NCI-H1694 treated with DMSO at 0.1 percent for 48 hours (cell line): ENCODE measurements around the gene NFAM1.
A peak's percentile ranks its signal among the peaks of the same experiment; 100 is the strongest.

Source experiments
- DNase-seq: peaks from one replicate; lab custom pipeline; 2025; lab: John Stamatoyannopoulos, UW

Gene NFAM1

GRCh38 chr22:42439821-42440674 lies 7.8 kb upstream of the NFAM1 start:
- no peak for DNase-seq

- DNase-seq, result no peak
Measured at GRCh38 chr22:42439021-42439567, 6.9 kb upstream of the NFAM1 start.

GRCh38 chr22:42438293-42438650 lies 6.1 kb upstream of the NFAM1 start:
- no peak for DNase-seq

GRCh38 chr22:42437488-42438292 lies 5.5 kb upstream of the NFAM1 start:
- DNase-seq, result peak; percentile 55

GRCh38 chr22:42436404-42436803 lies 4.2 kb upstream of the NFAM1 start:
- DNase-seq, result peak; percentile 59

GRCh38 chr22:42434748-42435425 lies 2.7 kb upstream of the NFAM1 start:
- DNase-seq, result peak; percentile 28

GRCh38 chr22:42433754-42434682 lies 1.8 kb upstream of the NFAM1 start:
- DNase-seq, result peak; percentile 85

- DNase-seq, result no peak
Measured at GRCh38 chr22:42432818-42433217, 615 bp upstream of the NFAM1 start.

- DNase-seq, result no peak
Measured at GRCh38 chr22:42431401-42432019, 693 bp downstream of the NFAM1 start.

- no peak for DNase-seq
Measured at GRCh38 chr22:42430528-42431125, 1.6 kb downstream of the NFAM1 start.

GRCh38 chr22:42428760-42429159 lies 3.4 kb downstream of the NFAM1 start:
- no peak for DNase-seq

GRCh38 chr22:42428025-42428424 lies 4.2 kb downstream of the NFAM1 start:
- no peak for DNase-seq

GRCh38 chr22:42427167-42427566 lies 5.0 kb downstream of the NFAM1 start:
- no peak for DNase-seq

- DNase-seq, result no peak
Measured at GRCh38 chr22:42425989-42426355, 6.2 kb downstream of the NFAM1 start.

- peak; percentile 64 for DNase-seq
Measured at GRCh38 chr22:42425337-42425988, 6.7 kb downstream of the NFAM1 start.

- DNase-seq, result no peak
Measured at GRCh38 chr22:42419243-42419881, 12.8 kb downstream of the NFAM1 start.

GRCh38 chr22:42418811-42419242 lies 13.4 kb downstream of the NFAM1 start:
- no peak for DNase-seq

GRCh38 chr22:42417645-42418305 lies 14.4 kb downstream of the NFAM1 start:
- DNase-seq, result no peak
